Measurements from ENCODE around the gene HNMT. TPM values are rescaled to one million over a fixed set of nuclear protein-coding genes. Genes with fewer than 3 reads are reported as not detected.
"Not testable (repeated sequence)": the region's sequence is repeated elsewhere in the genome, so short reads cannot be mapped to it uniquely, and the experiment has no call there.

The HNMT gene
- total RNA-seq, 1 donor from 2014 or later: 67.4 TPM

GRCh38 chr2:137987011-137987410 is 22.7 kb downstream of the HNMT start:
- DNase-seq (no peak), ATAC-seq (no peak)
- peaks cover 6% of the 10 kb centered on the region for H3K36me3 ChIP-seq
- H3K4me1 ChIP-seq: no peaks in the 10 kb centered on the region
- no peaks in the 10 kb centered on the region for H3K27me3 ChIP-seq
- TF ChIP-seq, protein P1, sequence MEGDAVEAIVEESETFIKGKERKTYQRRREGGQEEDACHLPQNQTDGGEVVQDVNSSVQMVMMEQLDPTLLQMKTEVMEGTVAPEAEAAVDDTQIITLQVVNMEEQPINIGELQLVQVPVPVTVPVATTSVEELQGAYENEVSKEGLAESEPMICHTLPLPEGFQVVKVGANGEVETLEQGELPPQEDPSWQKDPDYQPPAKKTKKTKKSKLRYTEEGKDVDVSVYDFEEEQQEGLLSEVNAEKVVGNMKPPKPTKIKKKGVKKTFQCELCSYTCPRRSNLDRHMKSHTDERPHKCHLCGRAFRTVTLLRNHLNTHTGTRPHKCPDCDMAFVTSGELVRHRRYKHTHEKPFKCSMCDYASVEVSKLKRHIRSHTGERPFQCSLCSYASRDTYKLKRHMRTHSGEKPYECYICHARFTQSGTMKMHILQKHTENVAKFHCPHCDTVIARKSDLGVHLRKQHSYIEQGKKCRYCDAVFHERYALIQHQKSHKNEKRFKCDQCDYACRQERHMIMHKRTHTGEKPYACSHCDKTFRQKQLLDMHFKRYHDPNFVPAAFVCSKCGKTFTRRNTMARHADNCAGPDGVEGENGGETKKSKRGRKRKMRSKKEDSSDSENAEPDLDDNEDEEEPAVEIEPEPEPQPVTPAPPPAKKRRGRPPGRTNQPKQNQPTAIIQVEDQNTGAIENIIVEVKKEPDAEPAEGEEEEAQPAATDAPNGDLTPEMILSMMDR (IDR thresholded peaks at IDR 0.05): no peak
- no peaks in the 10 kb centered on the region for H3K9me3 ChIP-seq
- H3K4me3 ChIP-seq: no peak overlapping the region
- no peak overlapping the region for H3K27ac ChIP-seq
- intact Hi-C loops (cut with DNase I): no loop called here

GRCh38 chr2:137991078-137991477 is 26.8 kb downstream of the HNMT start:
- ATAC-seq: no peak
- Histone ChIP-seq H3K4me3 (no peak overlapping the region), H3K9me3 (no peaks in the 10 kb centered on the region), H3K36me3 (no peaks in the 10 kb centered on the region), H3K27ac (no peak overlapping the region), H3K27me3 (no peaks in the 10 kb centered on the region), H3K4me1 (no peaks in the 10 kb centered on the region)
- intact Hi-C loops (cut with DNase I): no loop called here
- TF ChIP-seq, protein P1 (IDR thresholded peaks at IDR 0.05): no peak
- DNase-seq: no peak

- ATAC-seq (no peak), DNase-seq (no peak)
- Histone ChIP-seq H3K36me3 (no peaks in the 10 kb centered on the region), H3K4me3 (no peak overlapping the region), H3K27ac (no peak overlapping the region), H3K9me3 (no peaks in the 10 kb centered on the region), H3K27me3 (no peaks in the 10 kb centered on the region), H3K4me1 (no peaks in the 10 kb centered on the region)
- TF ChIP-seq, protein P1 (IDR thresholded peaks at IDR 0.05): no peak
- intact Hi-C loops (cut with DNase I): no loop called here
These were observed 27.9 kb downstream of the HNMT start for GRCh38 chr2:137992039-137992646.

DNA sequence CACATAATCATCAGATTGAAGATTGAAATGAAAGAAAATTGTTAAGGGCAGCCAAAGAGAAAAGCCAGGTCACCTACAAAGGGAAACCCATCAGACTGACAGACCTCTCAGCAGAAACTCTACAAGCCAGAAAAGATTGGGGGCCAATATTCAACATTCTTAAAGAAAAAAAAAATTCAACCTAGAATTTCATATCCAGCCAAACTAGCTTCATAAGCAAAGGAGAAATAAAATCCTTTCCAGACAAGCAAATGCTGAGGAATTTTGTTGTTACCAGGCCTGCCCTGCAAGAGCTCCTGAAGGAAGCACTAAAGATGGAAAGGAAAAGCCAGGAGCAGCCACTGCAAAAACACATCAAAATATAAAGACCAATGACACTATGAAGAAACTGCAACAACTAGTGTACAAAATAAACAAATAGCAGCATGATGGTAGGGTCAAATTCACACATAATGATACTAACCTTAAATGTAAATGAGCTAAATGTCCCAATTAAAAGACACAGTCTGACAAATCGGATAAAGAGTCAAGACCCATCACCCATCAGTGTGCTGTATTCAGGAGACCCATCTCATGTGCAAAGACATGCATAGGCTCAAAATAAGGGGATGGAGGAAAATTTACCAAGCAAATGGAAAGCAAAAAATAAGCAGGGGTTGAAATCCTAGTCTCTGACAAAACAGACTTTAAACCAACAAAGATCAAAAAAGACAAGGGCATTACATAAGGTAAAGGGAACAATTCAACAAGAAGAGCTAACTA is 29.6 kb downstream of the HNMT start:
- ATAC-seq; intact Hi-C loops (cut with DNase I); H3K4me3 ChIP-seq; H3K9me3 ChIP-seq; H3K27ac ChIP-seq; DNase-seq; H3K27me3 ChIP-seq; H3K36me3 ChIP-seq; H3K4me1 ChIP-seq: not testable (repeated sequence)

DNA sequence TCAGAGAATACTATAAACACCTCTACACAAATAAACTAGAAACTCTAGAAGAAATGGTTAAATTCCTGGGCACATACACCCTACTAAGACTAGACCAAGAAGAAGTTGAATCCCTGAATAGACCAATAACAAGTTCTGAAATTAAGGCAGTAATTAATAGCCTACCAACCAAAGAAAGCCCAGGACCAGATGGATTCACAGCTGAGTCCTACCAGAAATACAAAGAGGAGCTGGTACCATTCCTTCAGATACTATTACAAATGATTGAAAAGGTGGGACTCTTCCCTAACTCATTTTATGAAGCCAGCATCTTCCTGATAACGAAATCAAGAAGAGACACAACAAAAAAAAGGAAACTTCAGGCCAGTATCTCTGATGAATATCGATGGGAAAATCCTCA is 31.1 kb downstream of the HNMT start:
- H3K36me3 ChIP-seq; H3K4me3 ChIP-seq; H3K27me3 ChIP-seq; ATAC-seq; intact Hi-C loops (cut with DNase I); H3K27ac ChIP-seq; H3K4me1 ChIP-seq; DNase-seq; H3K9me3 ChIP-seq: not testable (repeated sequence)

- H3K4me3 ChIP-seq; ATAC-seq; DNase-seq; H3K9me3 ChIP-seq; H3K27me3 ChIP-seq; H3K36me3 ChIP-seq; intact Hi-C loops (cut with DNase I); H3K4me1 ChIP-seq; H3K27ac ChIP-seq: not testable (repeated sequence)
These were observed 31.9 kb downstream of the HNMT start for GRCh38 chr2:137996158-137996557.

DNA sequence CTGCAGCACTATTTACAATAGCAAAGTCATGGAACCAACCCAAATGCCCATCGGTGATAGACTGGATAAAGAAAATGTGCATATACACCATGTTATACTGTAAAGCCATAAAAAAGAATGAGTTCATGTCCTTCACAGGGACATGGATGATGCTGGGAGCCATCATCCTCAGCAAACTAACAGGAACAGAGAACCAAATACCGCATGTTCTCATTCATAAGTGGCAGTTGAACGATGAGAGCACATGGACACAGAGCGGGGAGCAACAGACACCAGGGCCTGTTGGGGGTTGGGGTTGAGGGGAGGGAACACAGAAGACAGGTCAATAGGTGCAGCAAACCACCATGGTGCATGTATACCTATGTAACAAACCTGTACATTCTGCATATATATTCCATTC is 33.5 kb downstream of the HNMT start:
- Histone ChIP-seq H3K9me3 (no peaks in the 10 kb centered on the region), H3K4me3 (no peak overlapping the region), H3K36me3 (peaks cover 21% of the 10 kb centered on the region), H3K27ac (no peak overlapping the region), H3K27me3 (no peaks in the 10 kb centered on the region), H3K4me1 (no peaks in the 10 kb centered on the region)
- TF ChIP-seq, protein P1 (IDR thresholded peaks at IDR 0.05): no peak
- ATAC-seq (no peak), DNase-seq (no peak)
- intact Hi-C loops (cut with DNase I): no loop called here

Measured in upper lobe of right lung (tissue), 1 donor.